ENCODE measurements around the gene S1PR3.

The S1PR3 gene

DNA sequence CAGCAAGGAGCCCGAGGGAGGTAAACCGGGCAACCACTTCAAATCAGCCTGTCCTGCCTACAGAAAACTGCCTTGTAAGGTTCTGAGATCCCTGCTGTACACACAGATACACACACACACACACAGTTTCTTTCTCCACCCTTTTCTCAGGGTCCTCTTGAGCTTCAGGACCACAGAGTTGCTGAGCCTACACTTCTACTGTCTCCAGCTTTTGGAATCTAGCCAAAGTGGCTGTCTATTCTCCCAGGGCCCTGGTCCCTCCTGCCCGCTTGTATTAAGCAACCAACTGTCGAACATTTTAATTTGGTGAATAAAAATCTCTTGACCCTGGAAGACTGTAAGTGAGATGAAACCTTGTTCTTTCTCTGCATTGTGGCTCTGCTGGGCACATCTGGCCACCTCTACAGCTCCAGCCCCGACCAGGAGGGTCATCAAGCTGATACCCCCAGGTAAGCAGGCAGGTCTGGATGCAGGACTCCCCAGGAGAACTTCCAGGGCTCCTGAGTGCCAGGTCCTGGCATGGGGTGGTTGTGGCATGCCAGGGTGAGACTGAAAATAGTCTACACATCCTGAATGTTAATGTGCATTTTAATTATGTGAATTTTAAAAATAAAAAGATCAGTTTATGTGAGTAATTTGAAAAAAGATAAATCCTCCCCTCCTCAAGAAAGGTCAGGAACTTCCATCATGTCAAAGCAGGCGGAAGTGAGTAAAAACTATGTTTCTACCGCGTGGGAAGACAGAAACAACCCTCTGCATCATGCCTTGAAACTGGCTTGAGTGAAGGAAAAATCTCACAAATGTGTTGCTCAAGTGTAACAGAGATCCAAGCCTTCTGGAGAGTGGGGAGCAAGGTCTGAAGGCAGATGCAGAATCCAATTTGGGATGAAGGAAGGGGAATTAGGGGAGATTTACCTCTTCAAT, 15.0 kb upstream of the S1PR3 start:
- H2AFZ ChIP-seq (ENCODE audit: low read length) = no peak overlapping the region
- TF ChIP-seq, protein P1, sequence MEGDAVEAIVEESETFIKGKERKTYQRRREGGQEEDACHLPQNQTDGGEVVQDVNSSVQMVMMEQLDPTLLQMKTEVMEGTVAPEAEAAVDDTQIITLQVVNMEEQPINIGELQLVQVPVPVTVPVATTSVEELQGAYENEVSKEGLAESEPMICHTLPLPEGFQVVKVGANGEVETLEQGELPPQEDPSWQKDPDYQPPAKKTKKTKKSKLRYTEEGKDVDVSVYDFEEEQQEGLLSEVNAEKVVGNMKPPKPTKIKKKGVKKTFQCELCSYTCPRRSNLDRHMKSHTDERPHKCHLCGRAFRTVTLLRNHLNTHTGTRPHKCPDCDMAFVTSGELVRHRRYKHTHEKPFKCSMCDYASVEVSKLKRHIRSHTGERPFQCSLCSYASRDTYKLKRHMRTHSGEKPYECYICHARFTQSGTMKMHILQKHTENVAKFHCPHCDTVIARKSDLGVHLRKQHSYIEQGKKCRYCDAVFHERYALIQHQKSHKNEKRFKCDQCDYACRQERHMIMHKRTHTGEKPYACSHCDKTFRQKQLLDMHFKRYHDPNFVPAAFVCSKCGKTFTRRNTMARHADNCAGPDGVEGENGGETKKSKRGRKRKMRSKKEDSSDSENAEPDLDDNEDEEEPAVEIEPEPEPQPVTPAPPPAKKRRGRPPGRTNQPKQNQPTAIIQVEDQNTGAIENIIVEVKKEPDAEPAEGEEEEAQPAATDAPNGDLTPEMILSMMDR (IDR thresholded peaks at IDR 0.05; ENCODE audit: low read length) = no peak
- TF ChIP-seq EZH2phosphoT487 (IDR thresholded peaks at IDR 0.05; ENCODE audit: low read length) (no peak), EZH2 (optimal IDR thresholded peaks at IDR 0.05; ENCODE audit: low read depth, low read length) (no peak)

DNA sequence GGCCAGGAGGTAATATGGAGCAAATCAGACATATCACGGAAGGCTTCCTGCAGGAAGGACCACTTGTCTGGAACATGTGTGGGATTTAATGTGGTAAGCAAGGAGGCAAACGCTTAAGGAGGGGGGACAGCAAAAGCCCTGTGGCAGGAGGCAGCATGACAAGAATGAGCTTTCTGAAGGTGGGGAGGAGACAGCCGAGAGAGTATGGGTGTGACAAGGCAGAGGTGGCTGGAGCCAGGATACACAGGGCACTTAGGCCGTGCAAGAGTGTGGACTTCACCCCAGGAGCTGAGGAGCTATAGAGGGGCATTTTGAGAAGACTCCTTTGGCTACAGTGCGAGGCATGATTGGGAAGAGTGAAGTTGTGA, 14.4 kb upstream of the S1PR3 start:
- no peak overlapping the region for H3K9ac ChIP-seq (ENCODE audit: low read length)
- H3K27ac ChIP-seq (ENCODE audit: low read length) = no peak overlapping the region
- H3K27me3 ChIP-seq (replicated peaks; ENCODE audit: insufficient read depth, low read length) = no peaks in the 10 kb centered on the region
- H3K9me3 ChIP-seq (replicated peaks; ENCODE audit: insufficient read depth, low read length) = no peaks in the 10 kb centered on the region
- H3K9me2 ChIP-seq (replicated peaks; ENCODE audit: insufficient read depth, low read length) = no peaks in the 10 kb centered on the region
- no peaks in the 10 kb centered on the region for H3K79me2 ChIP-seq (ENCODE audit: low read length)
- TF ChIP-seq EZH2phosphoT487 (IDR thresholded peaks at IDR 0.05; ENCODE audit: low read length) = no peak
- TF ChIP-seq, protein P1 (IDR thresholded peaks at IDR 0.05; ENCODE audit: low read length) = no peak
- no peak for TF ChIP-seq EZH2 (optimal IDR thresholded peaks at IDR 0.05; ENCODE audit: low read depth, low read length)
- DNase-seq = no peak
- no peak overlapping the region for H2AFZ ChIP-seq (ENCODE audit: low read length)
- H3K4me1 ChIP-seq (ENCODE audit: low read length) = no peaks in the 10 kb centered on the region
- H3K4me3 ChIP-seq (ENCODE audit: low read length) = no peak overlapping the region
- no peaks in the 10 kb centered on the region for H3F3A ChIP-seq (ENCODE audit: insufficient read depth, low read length)
- H3K4me2 ChIP-seq (ENCODE audit: low read depth, low read length) = no peak overlapping the region
- no peaks in the 10 kb centered on the region for H4K20me1 ChIP-seq (ENCODE audit: insufficient read depth, low read length)
- H3K36me3 ChIP-seq (replicated peaks; ENCODE audit: insufficient read depth, low read length) = no peaks in the 10 kb centered on the region

More for the DNA sequence above, 15.0 kb upstream of the S1PR3 start:
- Histone ChIP-seq H3F3A (ENCODE audit: insufficient read depth, low read length) (no peaks in the 10 kb centered on the region), H3K27me3 (replicated peaks; ENCODE audit: insufficient read depth, low read length) (no peaks in the 10 kb centered on the region), H3K4me3 (ENCODE audit: low read length) (no peak overlapping the region), H3K36me3 (replicated peaks; ENCODE audit: insufficient read depth, low read length) (no peaks in the 10 kb centered on the region), H3K79me2 (ENCODE audit: low read length) (no peaks in the 10 kb centered on the region), H3K9me3 (replicated peaks; ENCODE audit: insufficient read depth, low read length) (no peaks in the 10 kb centered on the region), H3K9ac (ENCODE audit: low read length) (no peak overlapping the region), H3K4me2 (ENCODE audit: low read depth, low read length) (no peak overlapping the region), H4K20me1 (ENCODE audit: insufficient read depth, low read length) (no peaks in the 10 kb centered on the region), H3K4me1 (ENCODE audit: low read length) (no peaks in the 10 kb centered on the region), H3K27ac (ENCODE audit: low read length) (no peak overlapping the region), H3K9me2 (replicated peaks; ENCODE audit: insufficient read depth, low read length) (no peaks in the 10 kb centered on the region)
- no peak for DNase-seq

DNA sequence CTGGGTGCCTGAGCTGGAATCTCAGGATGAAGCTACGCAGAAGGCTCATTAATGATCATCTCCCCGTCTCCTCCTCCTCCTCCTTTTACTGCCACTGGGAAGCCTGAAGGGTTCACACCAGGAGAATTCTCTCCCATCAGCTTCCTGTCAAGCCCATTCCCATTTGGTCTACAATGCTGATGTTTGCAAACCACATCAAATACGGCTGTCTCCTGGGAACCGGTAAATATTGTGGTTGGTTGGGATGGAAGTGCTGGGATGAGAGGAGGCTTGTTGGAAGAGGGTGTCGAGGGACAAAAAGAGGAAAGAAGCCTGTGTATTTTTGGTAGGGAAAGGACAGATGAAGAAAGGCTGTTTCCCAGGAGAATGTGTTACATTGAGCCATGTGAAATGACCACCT, 13.2 kb upstream of the S1PR3 start:
- Histone ChIP-seq H3K4me2 (ENCODE audit: low read depth, low read length) (no peak overlapping the region), H3K27me3 (replicated peaks; ENCODE audit: insufficient read depth, low read length) (no peaks in the 10 kb centered on the region), H4K20me1 (ENCODE audit: insufficient read depth, low read length) (no peaks in the 10 kb centered on the region), H2AFZ (ENCODE audit: low read length) (no peak overlapping the region), H3K9me2 (replicated peaks; ENCODE audit: insufficient read depth, low read length) (no peaks in the 10 kb centered on the region), H3K36me3 (replicated peaks; ENCODE audit: insufficient read depth, low read length) (no peaks in the 10 kb centered on the region), H3K27ac (ENCODE audit: low read length) (no peak overlapping the region), H3K9me3 (replicated peaks; ENCODE audit: insufficient read depth, low read length) (no peaks in the 10 kb centered on the region), H3F3A (ENCODE audit: insufficient read depth, low read length) (no peaks in the 10 kb centered on the region), H3K9ac (ENCODE audit: low read length) (no peak overlapping the region), H3K79me2 (ENCODE audit: low read length) (no peaks in the 10 kb centered on the region), H3K4me3 (ENCODE audit: low read length) (no peak overlapping the region), H3K4me1 (ENCODE audit: low read length) (no peaks in the 10 kb centered on the region)
- TF ChIP-seq EZH2 (optimal IDR thresholded peaks at IDR 0.05; ENCODE audit: low read depth, low read length) (no peak), EZH2phosphoT487 (IDR thresholded peaks at IDR 0.05; ENCODE audit: low read length) (no peak)
- TF ChIP-seq, protein P1 (IDR thresholded peaks at IDR 0.05; ENCODE audit: low read length) = no peak
- DNase-seq = no peak
